Measurements from ENCODE around the gene DDAH1. TPM values are rescaled to one million over a fixed set of nuclear protein-coding genes. Genes with fewer than 3 reads are reported as not detected.

The DDAH1 gene
- total RNA-seq, 1 donor, result 89.0 TPM

- H3K4me3 ChIP-seq (ENCODE audit: insufficient read depth, low read length), result peak overlapping the region; percentile 41
- no peaks in the 10 kb centered on the region for H3K36me3 ChIP-seq (ENCODE audit: insufficient read depth, low read length)
- H4K20me1 ChIP-seq (ENCODE audit: insufficient read depth, low read length), result no peaks in the 10 kb centered on the region
- peak overlapping the region; percentile 91 for H3K27ac ChIP-seq (ENCODE audit: low read depth, low read length)
- peaks cover 31% of the 10 kb centered on the region for H3K4me1 ChIP-seq (ENCODE audit: insufficient read depth, low read length)
- no peak overlapping the region for H2AFZ ChIP-seq (ENCODE audit: low read length)
- H3K9me3 ChIP-seq (ENCODE audit: low read depth, low read length), result no peaks in the 10 kb centered on the region
- no peaks in the 10 kb centered on the region for H3K79me2 ChIP-seq (ENCODE audit: insufficient read depth, low read length)
- no peak for TF ChIP-seq CTCF (IDR thresholded peaks at IDR 0.05; ENCODE audit: extremely low read depth, low read depth, low read length)
- H3K27me3 ChIP-seq (ENCODE audit: insufficient read depth, low read length), result no peaks in the 10 kb centered on the region
- DNase-seq (ENCODE audit: insufficient read length, low spot score, missing footprints), result peak; percentile 82
- H3K4me2 ChIP-seq (ENCODE audit: insufficient read depth, low read length), result peak overlapping the region; percentile 69
Measured at GRCh38 chr1:85297855-85298629, 166.9 kb downstream of the DDAH1 start.

GRCh38 chr1:85297538-85297854 lies 167.5 kb downstream of the DDAH1 start:
- no peaks in the 10 kb centered on the region for H3K27me3 ChIP-seq (ENCODE audit: insufficient read depth, low read length)
- no peaks in the 10 kb centered on the region for H3K36me3 ChIP-seq (ENCODE audit: insufficient read depth, low read length)
- TF ChIP-seq CTCF (IDR thresholded peaks at IDR 0.05; ENCODE audit: extremely low read depth, low read depth, low read length), result no peak
- H3K4me1 ChIP-seq (ENCODE audit: insufficient read depth, low read length), result peaks cover 31% of the 10 kb centered on the region
- no peaks in the 10 kb centered on the region for H3K79me2 ChIP-seq (ENCODE audit: insufficient read depth, low read length)
- H3K4me2 ChIP-seq (ENCODE audit: insufficient read depth, low read length), result peak overlapping the region; percentile 69
- DNase-seq (ENCODE audit: insufficient read length, low spot score, missing footprints), result no peak
- no peaks in the 10 kb centered on the region for H3K9me3 ChIP-seq (ENCODE audit: low read depth, low read length)
- H3K27ac ChIP-seq (ENCODE audit: low read depth, low read length), result peak overlapping the region; percentile 91
- H2AFZ ChIP-seq (ENCODE audit: low read length), result no peak overlapping the region
- H3K4me3 ChIP-seq (ENCODE audit: insufficient read depth, low read length), result peak overlapping the region; percentile 41
- no peaks in the 10 kb centered on the region for H4K20me1 ChIP-seq (ENCODE audit: insufficient read depth, low read length)

- Histone ChIP-seq H3K4me3 (ENCODE audit: insufficient read depth, low read length) (peak overlapping the region; percentile 41), H3K9me3 (ENCODE audit: low read depth, low read length) (no peaks in the 10 kb centered on the region), H3K36me3 (ENCODE audit: insufficient read depth, low read length) (no peaks in the 10 kb centered on the region), H3K27me3 (ENCODE audit: insufficient read depth, low read length) (no peaks in the 10 kb centered on the region), H3K4me2 (ENCODE audit: insufficient read depth, low read length) (peak overlapping the region; percentile 69), H4K20me1 (ENCODE audit: insufficient read depth, low read length) (no peaks in the 10 kb centered on the region), H3K4me1 (ENCODE audit: insufficient read depth, low read length) (peaks cover 32% of the 10 kb centered on the region), H3K27ac (ENCODE audit: low read depth, low read length) (peak overlapping the region; percentile 91), H3K79me2 (ENCODE audit: insufficient read depth, low read length) (no peaks in the 10 kb centered on the region), H2AFZ (ENCODE audit: low read length) (no peak overlapping the region)
- DNase-seq (ENCODE audit: insufficient read length, low spot score, missing footprints), result no peak
- TF ChIP-seq CTCF (IDR thresholded peaks at IDR 0.05; ENCODE audit: extremely low read depth, low read depth, low read length), result no peak
Measured at GRCh38 chr1:85296980-85297379, 168.0 kb downstream of the DDAH1 start.

GRCh38 chr1:85295654-85296053 lies 169.3 kb downstream of the DDAH1 start:
- no peak for TF ChIP-seq CTCF (IDR thresholded peaks at IDR 0.05; ENCODE audit: extremely low read depth, low read depth, low read length)
- H3K4me3 ChIP-seq (ENCODE audit: insufficient read depth, low read length), result no peak overlapping the region
- no peaks in the 10 kb centered on the region for H3K27me3 ChIP-seq (ENCODE audit: insufficient read depth, low read length)
- H3K9me3 ChIP-seq (ENCODE audit: low read depth, low read length), result no peaks in the 10 kb centered on the region
- no peak overlapping the region for H3K4me2 ChIP-seq (ENCODE audit: insufficient read depth, low read length)
- H3K27ac ChIP-seq (ENCODE audit: low read depth, low read length), result no peak overlapping the region
- no peaks in the 10 kb centered on the region for H3K79me2 ChIP-seq (ENCODE audit: insufficient read depth, low read length)
- H3K4me1 ChIP-seq (ENCODE audit: insufficient read depth, low read length), result peaks cover 45% of the 10 kb centered on the region
- H3K36me3 ChIP-seq (ENCODE audit: insufficient read depth, low read length), result no peaks in the 10 kb centered on the region
- H4K20me1 ChIP-seq (ENCODE audit: insufficient read depth, low read length), result no peaks in the 10 kb centered on the region
- no peak for DNase-seq (ENCODE audit: insufficient read length, low spot score, missing footprints)
- no peak overlapping the region for H2AFZ ChIP-seq (ENCODE audit: low read length)

Data from osteoblast (primary cell).